PC-3 (cell line): Measurements from ENCODE around the gene NGDN. TPM values are rescaled to one million over a fixed set of nuclear protein-coding genes. Genes with fewer than 3 reads are reported as not detected.

Experiments used
- ATAC-seq: fragments of 200-7000 bp; cut with Tn5 transposase; 2 replicates; pipeline ENCODE4 v1.9.1; 2020; ENCODE audit warnings: mild to moderate bottlenecking, moderate library complexity
- BruUV-seq: library from RNA; stranded (reverse); fragments of 400-500 nt; replicated peaks from 2 replicates; lab custom pipeline; 2021; lab: Mats Ljungman, UMichigan
- CTCF ChIA-PET: fragments of 300-600 bp; sonication (Branson Sonifier 250); formaldehyde crosslinking; loops from one replicate; lab custom pipeline; 2022; ENCODE audit warnings: antibody characterized with exemption; lab: Charles Lee
- POLR2A ChIA-PET: fragments of 300-600 bp; sonication (Branson Sonifier 250); formaldehyde crosslinking; loops from one replicate; lab custom pipeline; 2022; ENCODE audit warnings: antibody characterized with exemption; ENCODE audit not compliant: unreplicated experiment; lab: Charles Lee
- DNase-seq: peaks from one replicate; pipeline ENCODE4 v3.0.0-alpha.2; 2015
- H2AFZ ChIP-seq: fragments of 300-600 bp; sonication (generic); 2 replicates; pipeline ENCODE4 v1.6.0; 2016; ENCODE audit warnings: antibody characterized with exemption, low read length
- H3F3A ChIP-seq: fragments of 300-600 bp; sonication (generic); one replicate; pipeline ENCODE4 v1.6.0; 2017; ENCODE audit warnings: antibody characterized with exemption, low read length, control low read depth, mild to moderate bottlenecking; ENCODE audit not compliant: unreplicated experiment
- H3K27ac ChIP-seq: fragments of 300-600 bp; sonication (generic); 2 replicates; pipeline ENCODE4 v1.5.1; 2016; ENCODE audit warnings: mild to moderate bottlenecking, low read length
- H3K27me3 ChIP-seq: fragments of 300-600 bp; sonication (generic); 2 replicates; pipeline ENCODE4 v1.6.1; 2016; ENCODE audit warnings: low read length, mixed read lengths
- H3K36me3 ChIP-seq: fragments of 300-600 bp; sonication (generic); 2 replicates; pipeline ENCODE4 v1.6.1; 2016; ENCODE audit warnings: low read depth, mixed run types, low read length, mixed read lengths
- H3K4me1 ChIP-seq: fragments of 300-600 bp; sonication (generic); 2 replicates; pipeline ENCODE4 v1.5.1; 2016; ENCODE audit warnings: low read length; ENCODE audit not compliant: insufficient read depth
- H3K4me2 ChIP-seq: fragments of 300-600 bp; sonication (generic); 2 replicates; pipeline ENCODE4 v1.6.0; 2016; ENCODE audit warnings: low read length
- H3K4me3 ChIP-seq: fragments of 300-600 bp; sonication (generic); 2 replicates; pipeline ENCODE4 v1.5.1; 2016; ENCODE audit warnings: mild to moderate bottlenecking, low read length, mixed read lengths
- H3K79me2 ChIP-seq: fragments of 300-600 bp; sonication (generic); 2 replicates; pipeline ENCODE4 v1.6.1; 2017; ENCODE audit warnings: low read length, mixed read lengths
- H3K9ac ChIP-seq: fragments of 300-600 bp; sonication (generic); 2 replicates; pipeline ENCODE4 v1.6.0; 2016; ENCODE audit warnings: mild to moderate bottlenecking, low read length
- H3K9me2 ChIP-seq: fragments of 300-600 bp; sonication (generic); replicated peaks from 2 replicates; pipeline ENCODE4 v1.6.1; 2016; ENCODE audit warnings: mixed run types, low read length, mixed read lengths
- H3K9me3 ChIP-seq: fragments of 300-600 bp; sonication (generic); 2 replicates; pipeline ENCODE4 v1.6.1; 2016; ENCODE audit warnings: low read length, mixed read lengths
- H4K20me1 ChIP-seq: fragments of 300-600 bp; sonication (generic); 2 replicates; pipeline ENCODE4 v1.6.1; 2016; ENCODE audit warnings: low read length, mixed read lengths
- CTCF ChIP-seq: fragments of 300-600 bp; sonication (generic); conservative IDR thresholded peaks from 2 replicates; pipeline ENCODE4 v1.5.1; 2017; ENCODE audit warnings: antibody characterized with exemption, low read depth, mild to moderate bottlenecking, low read length
- EZH2 ChIP-seq: fragments of 300-600 bp; sonication (generic); IDR thresholded peaks from one replicate; pipeline ENCODE4 v1.6.1; 2017; ENCODE audit warnings: antibody characterized with exemption, mild to moderate bottlenecking, low read length; ENCODE audit not compliant: unreplicated experiment
- EZH2phosphoT487 ChIP-seq: fragments of 300-600 bp; sonication (generic); IDR thresholded peaks from 2 replicates; pipeline ENCODE4 v1.6.1; 2018; ENCODE audit warnings: mild to moderate bottlenecking, antibody characterized with exemption, low read length, borderline replicate concordance
- intact Hi-C: fragments of 100-400 bp; cut with micrococcal nuclease; formaldehyde crosslinking; loops from 2 replicates; pipeline ENCODE4 v1.9.0; 2023
- total RNA-seq: library from RNA; depleted of rRNA; stranded (reverse); fragments of >200 nt; gene quantifications from 2 replicates; pipeline ENCODE4 v1.2.3, GENCODE V29; 2014

Gene NGDN
- total RNA-seq, 1 experiment from 2014 or later, result 57.6 TPM

GRCh38 chr14:23445773-23446172, 23.7 kb upstream of the NGDN start:
- Histone ChIP-seq H3K4me3 (no peak overlapping the region), H3K4me1 (no peaks in the 10 kb centered on the region), H4K20me1 (no peaks in the 10 kb centered on the region), H3K27ac (no peak overlapping the region), H2AFZ (no peak overlapping the region), H3K9ac (no peak overlapping the region), H3F3A (no peaks in the 10 kb centered on the region), H3K36me3 (no peaks in the 10 kb centered on the region), H3K4me2 (no peak overlapping the region), H3K9me3 (no peaks in the 10 kb centered on the region), H3K27me3 (peaks cover 50% of the 10 kb centered on the region), H3K9me2 (no peaks in the 10 kb centered on the region), H3K79me2 (no peaks in the 10 kb centered on the region)
- intact Hi-C loops, result no loop called here
- no TSS peak for BruUV-seq
- ATAC-seq (no peak), DNase-seq (no peak)
- CTCF ChIA-PET, result no interaction called here
- TF ChIP-seq EZH2 (no peak), CTCF (no peak), EZH2phosphoT487 (no peak)
- POLR2A ChIA-PET, result no interaction called here

- intact Hi-C loops, result no loop called here
- POLR2A ChIA-PET, result no interaction called here
- CTCF ChIA-PET, result interaction anchor here (0.5 kb wide), 1 partner anchor 140 kb away, joined by 13 read pairs; the partner anchor contains the start of gene BCL2L2
- H3F3A ChIP-seq, result no peaks in the 10 kb centered on the region
- no peak overlapping the region for H3K27ac ChIP-seq
- H3K9me2 ChIP-seq, result no peaks in the 10 kb centered on the region
- ATAC-seq (no peak), DNase-seq (no peak)
- H3K4me1 ChIP-seq, result no peaks in the 10 kb centered on the region
- H3K79me2 ChIP-seq, result no peaks in the 10 kb centered on the region
- no peak overlapping the region for H3K4me3 ChIP-seq
- no peaks in the 10 kb centered on the region for H3K36me3 ChIP-seq
- no peak overlapping the region for H2AFZ ChIP-seq
- no peak overlapping the region for H3K4me2 ChIP-seq
- peaks cover 50% of the 10 kb centered on the region for H3K27me3 ChIP-seq
- no peaks in the 10 kb centered on the region for H4K20me1 ChIP-seq
- H3K9ac ChIP-seq, result no peak overlapping the region
- no TSS peak for BruUV-seq
- TF ChIP-seq EZH2phosphoT487 (no peak), CTCF (no peak), EZH2 (no peak)
- no peaks in the 10 kb centered on the region for H3K9me3 ChIP-seq
Observed at GRCh38 chr14:23446291-23446851, 23.1 kb upstream of the NGDN start.
